ENCODE data around the gene BROX.

GRCh38 chr1:222736470-222736869 is 24.1 kb downstream of the BROX start:
- no peak for TF ChIP-seq CTCF (conservative IDR thresholded peaks at IDR 0.05)
- no peak for TF ChIP-seq ZFX (IDR thresholded peaks at IDR 0.05)
